NCI-H1092 treated with DMSO at 0.1 percent for 48 hours (cell line): ENCODE data around the gene SHKBP1.
"Not testable (repeated sequence)": the region's sequence is repeated elsewhere in the genome, so short reads cannot be mapped to it uniquely, and the experiment has no call there.

Experiments
- DNase-seq: peaks from one replicate; lab custom pipeline; 2025; lab: John Stamatoyannopoulos, UW

The SHKBP1 gene

GRCh38 chr19:40555978-40556689 is 20.5 kb upstream of the SHKBP1 start:
- no peak for DNase-seq

DNA sequence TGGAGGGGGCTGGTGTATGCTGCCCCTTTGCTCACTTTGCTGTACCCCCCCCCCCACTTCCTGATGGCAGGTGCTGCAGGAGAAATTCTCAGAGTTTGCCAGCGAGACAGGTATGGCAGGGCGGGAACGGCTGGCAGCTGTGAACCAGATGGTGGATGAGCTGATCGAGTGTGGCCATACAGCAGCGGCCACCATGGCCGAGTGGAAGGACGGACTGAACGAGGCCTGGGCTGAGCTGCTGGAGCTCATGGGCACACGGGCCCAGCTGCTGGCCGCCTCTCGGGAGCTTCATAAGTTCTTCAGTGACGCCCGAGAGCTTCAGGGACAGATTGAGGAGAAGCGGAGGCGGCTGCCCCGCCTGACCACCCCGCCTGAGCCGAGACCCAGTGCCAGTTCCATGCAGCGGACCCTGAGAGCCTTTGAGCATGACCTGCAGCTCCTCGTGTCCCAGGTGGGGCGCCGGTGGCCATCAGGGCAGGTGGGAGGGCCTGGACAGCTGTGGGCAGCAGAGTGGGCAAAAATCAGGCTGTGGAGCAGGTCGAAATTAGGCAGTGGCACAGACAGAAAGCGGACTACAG is 19.6 kb upstream of the SHKBP1 start:
- DNase-seq: no peak

GRCh38 chr19:40559394-40559793 is 17.3 kb upstream of the SHKBP1 start:
- DNase-seq: no peak

DNA sequence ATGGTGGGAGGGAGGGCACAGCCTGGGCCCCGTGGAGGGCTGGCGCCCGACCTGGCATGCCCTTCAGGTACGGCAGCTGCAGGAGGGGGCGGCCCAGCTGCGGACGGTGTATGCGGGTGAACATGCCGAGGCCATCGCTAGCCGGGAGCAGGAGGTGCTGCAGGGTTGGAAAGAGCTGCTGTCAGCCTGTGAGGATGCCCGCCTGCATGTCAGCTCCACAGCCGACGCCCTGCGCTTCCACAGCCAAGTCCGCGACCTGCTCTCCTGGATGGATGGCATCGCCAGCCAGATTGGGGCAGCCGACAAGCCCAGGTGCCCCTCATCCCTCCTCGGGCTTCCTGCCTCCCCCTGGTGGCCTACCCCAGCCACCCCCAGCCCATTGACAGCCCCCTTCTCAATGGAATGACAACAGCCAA is 16.6 kb upstream of the SHKBP1 start:
- no peak for DNase-seq

GRCh38 chr19:40561947-40562346 is 14.7 kb upstream of the SHKBP1 start:
- DNase-seq: no peak

GRCh38 chr19:40564535-40564934 is 12.1 kb upstream of the SHKBP1 start:
- not testable (repeated sequence) for DNase-seq

GRCh38 chr19:40565355-40565754 is 11.3 kb upstream of the SHKBP1 start:
- DNase-seq: no peak

GRCh38 chr19:40565910-40566495 is 10.7 kb upstream of the SHKBP1 start:
- DNase-seq: no peak

DNA sequence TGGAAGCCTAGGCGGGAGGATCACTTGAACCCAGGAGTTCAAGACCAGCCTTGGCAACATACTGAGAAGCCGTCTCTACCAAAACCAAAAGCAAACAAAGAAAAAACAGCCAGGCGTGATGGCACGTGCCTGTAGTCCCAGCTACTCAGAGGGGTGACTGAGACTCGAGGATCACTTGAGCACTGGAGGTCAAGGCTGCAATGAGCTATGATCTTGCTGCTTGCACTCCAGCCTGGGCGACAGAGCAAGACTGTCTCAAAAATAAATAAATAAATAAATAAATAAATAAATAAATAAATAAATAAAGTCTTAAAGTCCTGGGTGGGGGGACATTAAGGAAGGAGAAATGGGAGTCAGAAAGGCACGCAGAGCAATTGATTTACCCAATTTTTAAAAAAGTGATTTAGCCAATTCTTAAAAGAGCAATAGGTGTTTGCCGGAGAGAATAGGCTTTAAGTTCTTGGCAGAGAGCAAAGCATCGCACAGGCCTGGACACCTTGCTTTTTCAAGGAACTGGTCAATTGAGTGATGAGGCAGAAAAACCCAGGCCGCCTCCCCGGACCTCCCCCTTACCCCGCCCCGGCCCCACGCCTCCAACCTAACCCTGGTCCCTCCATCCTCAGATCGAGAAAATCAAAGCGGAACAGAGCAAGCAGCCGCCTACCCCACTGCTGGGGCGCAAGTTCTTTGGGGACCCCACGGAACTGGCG is 9.5 kb upstream of the SHKBP1 start:
- no peak for DNase-seq

GRCh38 chr19:40567750-40568494 is 8.8 kb upstream of the SHKBP1 start:
- no peak for DNase-seq

GRCh38 chr19:40570313-40571004 is 6.2 kb upstream of the SHKBP1 start:
- DNase-seq: peak; percentile 90

DNA sequence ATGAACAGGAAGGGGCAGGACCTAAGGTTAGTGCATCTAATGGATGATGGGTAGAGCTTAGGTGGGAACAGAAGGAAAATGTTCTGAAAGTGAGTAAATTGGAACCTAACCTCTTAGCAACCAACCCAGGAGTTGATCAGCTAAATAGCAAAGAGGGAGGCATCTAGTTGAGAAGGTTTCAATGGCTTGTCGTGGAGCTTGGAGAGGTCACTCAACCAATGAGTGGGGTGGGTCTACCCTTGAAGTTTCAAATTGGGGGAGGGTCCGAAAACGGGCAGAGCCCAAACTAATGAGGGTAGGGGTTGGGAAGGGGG is 5.7 kb upstream of the SHKBP1 start:
- no peak for DNase-seq

DNA sequence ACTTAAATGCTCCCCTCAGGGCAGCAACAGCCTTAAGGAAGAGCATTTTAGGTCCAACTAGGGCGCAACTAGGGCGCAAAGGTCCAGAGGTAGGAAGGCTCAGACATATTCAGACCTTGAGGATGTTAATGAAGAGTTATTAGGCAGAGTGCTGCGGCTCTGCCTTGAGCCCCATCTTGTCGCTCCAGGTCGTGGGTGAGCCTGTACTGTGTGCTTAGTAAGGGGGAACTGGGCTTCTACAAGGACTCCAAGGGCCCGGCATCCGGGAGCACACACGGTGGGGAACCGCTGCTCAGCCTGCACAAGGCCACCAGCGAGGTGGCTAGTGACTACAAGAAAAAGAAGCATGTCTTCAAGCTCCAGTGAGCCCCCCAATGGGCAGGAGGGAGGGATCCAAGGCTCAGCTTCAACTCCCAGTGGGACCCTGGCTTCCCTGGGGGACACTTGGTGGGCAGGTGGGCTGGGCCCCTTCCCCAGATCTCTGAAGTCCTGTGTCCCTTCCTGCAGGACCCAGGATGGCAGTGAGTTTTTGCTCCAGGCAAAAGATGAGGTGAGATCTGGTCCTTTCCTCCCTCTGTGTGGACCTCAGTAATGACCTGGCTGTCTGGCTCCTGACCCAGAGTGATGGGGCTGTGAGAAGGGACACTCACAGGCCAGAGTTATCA is 4.7 kb upstream of the SHKBP1 start:
- no peak for DNase-seq

DNA sequence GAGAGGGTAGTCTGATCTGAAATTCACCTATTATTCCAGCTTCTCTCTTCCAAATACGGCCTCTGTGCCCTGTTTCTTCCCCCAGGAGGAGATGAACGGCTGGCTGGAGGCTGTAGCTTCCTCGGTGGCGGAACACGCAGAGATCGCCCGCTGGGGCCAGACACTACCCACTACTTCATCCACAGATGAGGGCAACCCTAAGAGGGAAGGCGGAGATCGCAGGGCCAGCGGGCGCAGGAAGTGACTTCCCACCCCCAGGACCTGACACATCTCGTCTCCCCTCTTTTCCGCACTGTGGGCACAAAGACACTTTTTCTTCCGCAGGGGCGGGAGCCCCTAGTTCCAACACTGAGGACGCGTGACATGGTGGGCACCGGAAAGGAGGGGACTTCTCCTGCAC is 1.3 kb upstream of the SHKBP1 start:
- DNase-seq: no peak

DNA sequence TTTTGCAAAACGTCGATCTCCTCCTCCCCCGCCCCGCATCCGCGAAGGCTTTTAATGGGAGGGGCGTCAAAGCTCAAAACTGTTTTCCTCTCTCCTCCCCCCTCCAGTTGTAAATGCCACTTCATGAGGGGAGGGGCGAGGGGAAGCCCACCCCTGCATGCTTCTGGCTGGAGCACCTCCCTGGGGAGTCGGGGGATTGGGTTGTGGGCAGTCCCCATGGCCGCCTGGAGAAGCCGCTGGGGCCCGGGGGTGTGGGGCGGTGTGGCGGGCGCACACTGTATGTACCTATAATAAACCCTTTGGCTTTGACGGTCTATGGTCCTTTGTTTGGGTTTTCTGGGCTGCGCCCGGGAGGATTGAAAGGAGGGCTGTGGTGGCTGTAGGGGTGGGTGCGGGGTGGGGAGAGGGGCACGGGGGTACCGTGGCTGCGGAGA is 505 bp upstream of the SHKBP1 start:
- no peak for DNase-seq

GRCh38 chr19:40578442-40578908 is 1.8 kb downstream of the SHKBP1 start:
- no peak for DNase-seq

GRCh38 chr19:40580619-40581018 is 3.9 kb downstream of the SHKBP1 start:
- no peak for DNase-seq

DNA sequence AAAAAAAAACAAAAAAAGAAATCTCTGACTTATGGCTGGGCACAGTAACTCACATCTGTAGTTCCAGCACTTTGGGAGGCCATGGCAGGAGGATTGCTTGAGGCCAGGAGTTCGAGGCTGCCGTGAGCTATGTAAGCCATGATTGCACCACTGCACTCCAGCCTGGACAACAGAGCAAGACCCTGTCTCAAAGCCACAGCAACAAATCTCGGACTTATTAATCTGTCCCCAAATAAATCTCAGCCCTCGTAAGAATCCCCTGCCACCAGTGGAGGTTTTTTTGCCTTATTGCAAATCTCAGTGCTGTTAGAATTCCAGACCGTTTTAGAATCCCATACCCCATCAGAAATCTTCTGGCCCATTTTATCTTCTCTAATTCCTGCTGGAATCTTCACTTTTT is 4.9 kb downstream of the SHKBP1 start:
- DNase-seq: no peak

DNA sequence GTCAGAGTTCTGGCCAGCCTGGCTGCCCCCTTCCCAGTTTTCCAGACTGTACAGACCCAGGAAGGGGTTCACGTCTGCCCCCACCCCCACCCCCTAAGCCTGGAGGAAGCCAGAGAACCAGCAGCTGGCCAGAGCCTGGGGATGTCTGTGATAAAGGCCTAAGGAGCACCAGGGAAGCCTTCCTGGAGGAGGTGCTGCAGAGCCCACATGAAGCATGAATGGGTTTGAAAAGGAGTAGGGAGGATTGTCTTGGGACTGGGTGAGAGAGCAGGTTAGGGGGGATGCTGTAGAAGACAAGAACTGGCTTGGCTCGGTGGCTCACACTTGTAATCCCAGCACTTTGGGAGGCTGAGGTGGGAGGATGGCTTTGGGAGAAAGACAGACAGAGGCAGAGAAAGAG is 5.8 kb downstream of the SHKBP1 start:
- DNase-seq: no peak

DNA sequence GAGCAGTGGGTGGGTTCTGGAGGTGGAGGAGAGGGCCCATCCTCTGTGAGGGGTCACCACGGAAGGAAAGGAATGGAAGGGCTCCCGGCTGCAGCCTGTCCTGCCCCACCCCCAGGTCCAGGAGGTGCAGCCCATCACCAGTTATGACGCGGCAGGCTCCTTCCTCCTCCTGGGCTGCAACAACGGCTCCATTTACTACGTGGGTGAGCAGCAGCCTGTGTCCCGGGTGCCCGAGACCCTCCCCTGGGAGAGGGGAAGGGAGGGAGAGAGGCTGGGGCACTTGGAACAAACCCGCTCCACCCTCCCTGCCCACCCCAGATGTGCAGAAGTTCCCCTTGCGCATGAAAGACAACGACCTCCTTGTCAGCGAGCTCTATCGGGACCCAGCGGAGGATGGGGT is 6.6 kb downstream of the SHKBP1 start:
- DNase-seq: no peak

DNA sequence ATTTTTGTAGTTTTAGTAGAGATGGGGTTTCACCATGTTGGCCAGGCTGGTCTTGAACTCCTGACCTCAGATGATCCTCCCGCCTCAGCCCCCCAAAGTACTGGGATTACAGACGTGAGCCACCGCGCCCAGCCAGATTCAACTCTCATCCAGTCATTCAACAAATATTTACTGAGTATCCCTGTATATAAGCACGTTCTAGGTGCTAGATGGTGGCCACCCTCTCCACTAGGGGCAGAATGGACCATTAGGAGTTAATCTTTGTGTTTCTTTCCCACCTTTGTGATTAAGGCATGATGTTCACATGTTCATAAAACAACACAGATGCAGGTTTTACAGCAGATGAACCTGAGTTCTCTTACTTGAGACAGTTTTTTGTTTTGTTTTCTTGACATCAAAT is 7.3 kb downstream of the SHKBP1 start:
- no peak for DNase-seq
